ENCODE results near the gene INSR. TPM values are rescaled to one million over a fixed set of nuclear protein-coding genes. Genes with fewer than 3 reads are reported as not detected.
A peak's percentile ranks its signal among the peaks of the same experiment; 100 is the strongest.

The INSR gene
- total and polyA plus RNA-seq, 8 donors: 14.0 to 22.8 (median 18.2) TPM

- Histone ChIP-seq H3K4me1 (peaks cover 0 to 24% of the 10 kb centered on the region in 2 donors), H3K4me3 (peak overlapping the region; percentile 9 to 32), H3K36me3 (no peaks in the 10 kb centered on the region), H3K27ac (peak overlapping the region; percentile 67 to 73), H3K27me3 (peaks cover 0 to 3% of the 10 kb centered on the region in 2 donors), H3K9me3 (no peaks in the 10 kb centered on the region)
- DNase-seq (peak in 2 of 4 donors; percentile 40 to 49), ATAC-seq (no peak)
- TF ChIP-seq CTCF (IDR thresholded peaks at IDR 0.05): no peak
- intact Hi-C loops (cut with DNase I): no loop called here
Observed at GRCh38 chr19:7196763-7197118, 97.5 kb downstream of the INSR start.

GRCh38 chr19:7195046-7195445 is 99.2 kb downstream of the INSR start:
- no peak overlapping the region for H3K4me3 ChIP-seq
- ATAC-seq (no peak), DNase-seq (no peak)
- peaks cover 0 to 3% of the 10 kb centered on the region in 2 donors for H3K27me3 ChIP-seq
- TF ChIP-seq CTCF (IDR thresholded peaks at IDR 0.05): no peak
- intact Hi-C loops (cut with DNase I): no loop called here
- H3K36me3 ChIP-seq: no peaks in the 10 kb centered on the region
- H3K27ac ChIP-seq: no peak overlapping the region
- H3K9me3 ChIP-seq: no peaks in the 10 kb centered on the region
- H3K4me1 ChIP-seq: peaks cover 0 to 24% of the 10 kb centered on the region in 2 donors

GRCh38 chr19:7194566-7194965 is 99.6 kb downstream of the INSR start:
- no peak for DNase-seq
- intact Hi-C loops (cut with DNase I): no loop called here
- peaks cover 0 to 3% of the 10 kb centered on the region in 2 donors for H3K27me3 ChIP-seq
- H3K9me3 ChIP-seq: no peaks in the 10 kb centered on the region
- H3K4me1 ChIP-seq: peaks cover 0 to 24% of the 10 kb centered on the region in 2 donors
- ATAC-seq: no peak
- no peak overlapping the region for H3K4me3 ChIP-seq
- H3K36me3 ChIP-seq: no peaks in the 10 kb centered on the region
- no peak for TF ChIP-seq CTCF (IDR thresholded peaks at IDR 0.05)
- no peak overlapping the region for H3K27ac ChIP-seq

- no peaks in the 10 kb centered on the region for H3K27me3 ChIP-seq
Observed at GRCh38 chr19:7191946-7192691, 102.1 kb downstream of the INSR start.

More at GRCh38 chr19:7191946-7192691, 102.1 kb downstream of the INSR start:
- intact Hi-C loops (cut with DNase I): no loop called here
- no peak overlapping the region for H3K4me3 ChIP-seq
- no peak for DNase-seq
- no peaks in the 10 kb centered on the region for H3K9me3 ChIP-seq
- no peaks in the 10 kb centered on the region for H3K36me3 ChIP-seq
- TF ChIP-seq CTCF (IDR thresholded peaks at IDR 0.05): no peak
- H3K27ac ChIP-seq: no peak overlapping the region
- ATAC-seq: no peak
- H3K4me1 ChIP-seq: peaks cover 0 to 33% of the 10 kb centered on the region in 2 donors

Data from left lung (tissue), 10 donors.